GM21360 (cell line): ENCODE measurements around the gene TARS2.

Experiments used
- ATAC-seq: cut with Tn5 transposase; IDR thresholded peaks from one replicate; pipeline ENCODE4 v1.9.1; 2021; ENCODE audit warnings: mild to moderate bottlenecking, moderate library complexity; ENCODE audit not compliant: unreplicated experiment

Gene TARS2

GRCh38 chr1:150486966-150487762, at the start of gene TARS2:
TSS of gene TARS2 (plus strand) at chr1:150487419. CDS start at chr1:150487451, 32 bp downstream.
- ATAC-seq, result peak; percentile 96

GRCh38 chr1:150441121-150441520, 46.1 kb upstream of the TARS2 start:
- ATAC-seq, result no peak

- no peak for ATAC-seq
These were observed 43.0 kb upstream of the TARS2 start for GRCh38 chr1:150444232-150444631.

GRCh38 chr1:150456146-150456647, 31.0 kb upstream of the TARS2 start:
- no peak for ATAC-seq

- no peak for ATAC-seq
These were observed 22.8 kb upstream of the TARS2 start for GRCh38 chr1:150464422-150464826.

- no peak for ATAC-seq
These were observed 20.3 kb upstream of the TARS2 start for GRCh38 chr1:150466964-150467363.

GRCh38 chr1:150469291-150469690, 17.9 kb upstream of the TARS2 start:
- no peak for ATAC-seq

GRCh38 chr1:150472601-150473200, 14.5 kb upstream of the TARS2 start:
- ATAC-seq, result no peak

GRCh38 chr1:150473659-150474058, 13.6 kb upstream of the TARS2 start:
- no peak for ATAC-seq

- ATAC-seq, result no peak
These were observed 12.3 kb upstream of the TARS2 start for GRCh38 chr1:150474869-150475268.

GRCh38 chr1:150476754-150477153, 10.5 kb upstream of the TARS2 start:
- ATAC-seq, result no peak

GRCh38 chr1:150477320-150477719, 9.9 kb upstream of the TARS2 start:
- ATAC-seq, result no peak

GRCh38 chr1:150477733-150478132, 9.5 kb upstream of the TARS2 start:
- no peak for ATAC-seq

GRCh38 chr1:150479370-150479769, 7.8 kb upstream of the TARS2 start:
- ATAC-seq, result no peak

- no peak for ATAC-seq
These were observed 7.3 kb upstream of the TARS2 start for GRCh38 chr1:150479927-150480352.

- no peak for ATAC-seq
These were observed 2.8 kb upstream of the TARS2 start for GRCh38 chr1:150484431-150484830.

- no peak for ATAC-seq
These were observed 2.4 kb upstream of the TARS2 start for GRCh38 chr1:150484861-150485260.

GRCh38 chr1:150487763-150488115, 520 bp downstream of the TARS2 start:
- ATAC-seq, result no peak

GRCh38 chr1:150493175-150493574, 6.0 kb downstream of the TARS2 start:
- ATAC-seq, result no peak

- no peak for ATAC-seq
These were observed 11.1 kb downstream of the TARS2 start for GRCh38 chr1:150498342-150498741.

- no peak for ATAC-seq
These were observed 18.2 kb downstream of the TARS2 start for GRCh38 chr1:150505431-150505830.
